HL-60 (cell line): ENCODE measurements around the gene CLCN7.

Source experiments
- POLR2AphosphoS5 ChIP-seq: IDR thresholded peaks from 2 replicates; pipeline ENCODE4 v1.6.1; 2012; ENCODE audit warnings: low read depth
- SPI1 ChIP-seq: IDR thresholded peaks from 2 replicates; pipeline ENCODE4 v1.6.1; 2012; ENCODE audit warnings: low read depth, mild to moderate bottlenecking, borderline replicate concordance
- TF ChIP-seq, protein P1 (sequence below): IDR thresholded peaks from one replicate; pipeline ENCODE4 v1.5.1; 2011; ENCODE audit warnings: low read length, control low read depth, inconsistent platforms; ENCODE audit not compliant: insufficient read depth
- TF ChIP-seq, protein P2 (sequence below): IDR thresholded peaks from 2 replicates; pipeline ENCODE4 v1.6.1; 2012; ENCODE audit warnings: low read depth; ENCODE audit not compliant: insufficient replicate concordance

DNA sequence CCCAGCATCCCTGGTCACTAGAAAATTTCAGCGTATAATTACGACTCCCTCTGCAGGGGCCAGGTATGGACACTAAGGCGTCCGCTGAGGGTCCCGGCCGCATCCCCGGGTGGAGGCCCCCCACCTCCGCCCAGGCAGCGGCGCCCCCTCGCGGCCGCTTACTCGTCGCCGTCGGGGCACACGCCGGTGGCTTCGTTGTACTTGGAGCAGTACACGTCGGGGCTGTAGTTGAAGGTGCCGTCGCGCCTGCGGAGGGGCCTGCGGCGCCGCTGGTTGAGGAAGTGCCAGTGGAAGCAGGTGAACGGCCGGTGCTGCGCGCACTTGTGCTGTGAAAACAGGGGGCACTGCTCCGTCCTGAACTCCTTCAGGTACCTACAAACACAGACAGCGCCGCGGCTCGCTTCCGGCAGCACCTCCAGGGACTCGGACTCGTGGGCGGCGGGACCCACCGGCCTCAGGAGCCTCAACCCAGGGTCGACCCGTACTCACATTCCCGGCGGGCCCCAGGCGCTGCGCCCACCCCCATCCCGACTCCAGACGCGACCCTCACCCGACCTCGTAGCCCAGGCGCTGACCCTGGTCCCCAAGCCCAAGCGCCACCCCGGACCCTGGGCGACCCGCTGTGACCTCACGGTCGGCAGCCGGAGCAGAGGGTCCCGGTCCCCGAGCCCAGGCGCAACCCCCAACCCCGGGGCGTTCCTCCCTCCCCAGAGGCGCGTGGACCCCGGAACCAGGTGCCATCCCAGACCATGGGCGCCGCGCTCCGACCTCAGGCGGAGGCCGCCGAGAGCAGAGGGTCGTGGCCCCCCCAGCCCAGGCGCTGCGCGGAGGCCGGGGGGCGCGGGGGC lies 60.9 kb downstream of the CLCN7 start:
- TF ChIP-seq, protein P1, sequence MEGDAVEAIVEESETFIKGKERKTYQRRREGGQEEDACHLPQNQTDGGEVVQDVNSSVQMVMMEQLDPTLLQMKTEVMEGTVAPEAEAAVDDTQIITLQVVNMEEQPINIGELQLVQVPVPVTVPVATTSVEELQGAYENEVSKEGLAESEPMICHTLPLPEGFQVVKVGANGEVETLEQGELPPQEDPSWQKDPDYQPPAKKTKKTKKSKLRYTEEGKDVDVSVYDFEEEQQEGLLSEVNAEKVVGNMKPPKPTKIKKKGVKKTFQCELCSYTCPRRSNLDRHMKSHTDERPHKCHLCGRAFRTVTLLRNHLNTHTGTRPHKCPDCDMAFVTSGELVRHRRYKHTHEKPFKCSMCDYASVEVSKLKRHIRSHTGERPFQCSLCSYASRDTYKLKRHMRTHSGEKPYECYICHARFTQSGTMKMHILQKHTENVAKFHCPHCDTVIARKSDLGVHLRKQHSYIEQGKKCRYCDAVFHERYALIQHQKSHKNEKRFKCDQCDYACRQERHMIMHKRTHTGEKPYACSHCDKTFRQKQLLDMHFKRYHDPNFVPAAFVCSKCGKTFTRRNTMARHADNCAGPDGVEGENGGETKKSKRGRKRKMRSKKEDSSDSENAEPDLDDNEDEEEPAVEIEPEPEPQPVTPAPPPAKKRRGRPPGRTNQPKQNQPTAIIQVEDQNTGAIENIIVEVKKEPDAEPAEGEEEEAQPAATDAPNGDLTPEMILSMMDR: no peak
- TF ChIP-seq POLR2AphosphoS5 (no peak), SPI1 (peak; percentile 69)
- TF ChIP-seq, protein P2, sequence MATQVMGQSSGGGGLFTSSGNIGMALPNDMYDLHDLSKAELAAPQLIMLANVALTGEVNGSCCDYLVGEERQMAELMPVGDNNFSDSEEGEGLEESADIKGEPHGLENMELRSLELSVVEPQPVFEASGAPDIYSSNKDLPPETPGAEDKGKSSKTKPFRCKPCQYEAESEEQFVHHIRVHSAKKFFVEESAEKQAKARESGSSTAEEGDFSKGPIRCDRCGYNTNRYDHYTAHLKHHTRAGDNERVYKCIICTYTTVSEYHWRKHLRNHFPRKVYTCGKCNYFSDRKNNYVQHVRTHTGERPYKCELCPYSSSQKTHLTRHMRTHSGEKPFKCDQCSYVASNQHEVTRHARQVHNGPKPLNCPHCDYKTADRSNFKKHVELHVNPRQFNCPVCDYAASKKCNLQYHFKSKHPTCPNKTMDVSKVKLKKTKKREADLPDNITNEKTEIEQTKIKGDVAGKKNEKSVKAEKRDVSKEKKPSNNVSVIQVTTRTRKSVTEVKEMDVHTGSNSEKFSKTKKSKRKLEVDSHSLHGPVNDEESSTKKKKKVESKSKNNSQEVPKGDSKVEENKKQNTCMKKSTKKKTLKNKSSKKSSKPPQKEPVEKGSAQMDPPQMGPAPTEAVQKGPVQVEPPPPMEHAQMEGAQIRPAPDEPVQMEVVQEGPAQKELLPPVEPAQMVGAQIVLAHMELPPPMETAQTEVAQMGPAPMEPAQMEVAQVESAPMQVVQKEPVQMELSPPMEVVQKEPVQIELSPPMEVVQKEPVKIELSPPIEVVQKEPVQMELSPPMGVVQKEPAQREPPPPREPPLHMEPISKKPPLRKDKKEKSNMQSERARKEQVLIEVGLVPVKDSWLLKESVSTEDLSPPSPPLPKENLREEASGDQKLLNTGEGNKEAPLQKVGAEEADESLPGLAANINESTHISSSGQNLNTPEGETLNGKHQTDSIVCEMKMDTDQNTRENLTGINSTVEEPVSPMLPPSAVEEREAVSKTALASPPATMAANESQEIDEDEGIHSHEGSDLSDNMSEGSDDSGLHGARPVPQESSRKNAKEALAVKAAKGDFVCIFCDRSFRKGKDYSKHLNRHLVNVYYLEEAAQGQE: no peak
